Measurements from ENCODE around the gene CBY2.

DNA sequence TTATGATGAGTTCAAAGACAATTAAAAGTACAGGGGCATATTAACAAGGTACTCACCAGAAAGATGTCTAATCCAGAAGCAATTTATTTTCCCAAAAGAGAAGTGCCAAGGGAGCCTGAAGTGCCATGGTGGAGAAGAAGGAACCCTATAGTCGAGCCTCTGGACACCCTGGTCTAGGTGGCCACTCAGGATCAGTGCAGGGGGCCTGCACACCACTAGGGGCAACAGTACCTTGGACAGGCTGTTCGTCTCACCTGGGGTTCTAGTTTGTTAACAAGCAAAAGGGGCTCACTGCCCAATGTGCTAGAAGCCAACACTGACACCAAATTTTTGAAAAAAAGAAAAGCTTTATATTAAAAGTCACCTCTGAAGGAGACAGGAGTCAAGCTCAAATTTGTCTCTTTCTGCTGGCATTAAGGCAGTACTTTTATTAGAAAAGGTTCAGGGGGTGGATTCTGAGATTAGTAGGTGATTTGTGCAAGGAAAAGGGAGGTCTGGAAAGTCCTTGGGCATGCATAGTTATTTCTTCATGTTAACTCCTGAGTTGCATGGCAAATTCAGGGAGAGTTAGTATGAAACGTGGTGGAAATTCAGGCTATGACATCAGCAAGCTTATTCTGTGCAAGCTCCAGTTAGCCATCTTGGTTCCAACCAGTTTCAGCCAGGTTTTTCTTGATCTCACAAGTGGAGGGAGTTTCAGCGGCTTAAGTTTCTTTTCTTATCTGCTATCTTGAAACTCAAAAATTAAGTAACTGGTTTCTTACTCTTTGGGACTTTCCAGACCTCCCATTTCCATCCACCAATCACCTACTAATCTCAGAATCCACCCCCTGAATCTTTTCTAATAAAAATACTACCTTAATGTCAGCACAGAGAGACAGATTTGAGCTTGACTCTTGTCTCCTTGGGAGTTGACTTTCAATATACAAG, 884 bp upstream of the CBY2 start:
- TF ChIP-seq, protein P1, sequence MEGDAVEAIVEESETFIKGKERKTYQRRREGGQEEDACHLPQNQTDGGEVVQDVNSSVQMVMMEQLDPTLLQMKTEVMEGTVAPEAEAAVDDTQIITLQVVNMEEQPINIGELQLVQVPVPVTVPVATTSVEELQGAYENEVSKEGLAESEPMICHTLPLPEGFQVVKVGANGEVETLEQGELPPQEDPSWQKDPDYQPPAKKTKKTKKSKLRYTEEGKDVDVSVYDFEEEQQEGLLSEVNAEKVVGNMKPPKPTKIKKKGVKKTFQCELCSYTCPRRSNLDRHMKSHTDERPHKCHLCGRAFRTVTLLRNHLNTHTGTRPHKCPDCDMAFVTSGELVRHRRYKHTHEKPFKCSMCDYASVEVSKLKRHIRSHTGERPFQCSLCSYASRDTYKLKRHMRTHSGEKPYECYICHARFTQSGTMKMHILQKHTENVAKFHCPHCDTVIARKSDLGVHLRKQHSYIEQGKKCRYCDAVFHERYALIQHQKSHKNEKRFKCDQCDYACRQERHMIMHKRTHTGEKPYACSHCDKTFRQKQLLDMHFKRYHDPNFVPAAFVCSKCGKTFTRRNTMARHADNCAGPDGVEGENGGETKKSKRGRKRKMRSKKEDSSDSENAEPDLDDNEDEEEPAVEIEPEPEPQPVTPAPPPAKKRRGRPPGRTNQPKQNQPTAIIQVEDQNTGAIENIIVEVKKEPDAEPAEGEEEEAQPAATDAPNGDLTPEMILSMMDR (IDR thresholded peaks at IDR 0.05) = no peak
- TF ChIP-seq POLR2A (IDR thresholded peaks at IDR 0.05) = no peak
